Motor neuron (in vitro differentiated cells): ENCODE results near the gene GTF2I. TPM values are rescaled to one million over a fixed set of nuclear protein-coding genes. Genes with fewer than 3 reads are reported as not detected.
"Not testable (repeated sequence)": the region's sequence is repeated elsewhere in the genome, so short reads cannot be mapped to it uniquely, and the experiment has no call there.

Experiments used
- ATAC-seq, 8 experiments: fragments of 200-7000 bp; cut with Tn5 transposase; replicated peaks in 6 of 8; 2 replicates each; pipeline ENCODE4 v1.8.0; 2021; ENCODE audit warnings: mild to moderate bottlenecking in 8 of 8, moderate library complexity in 8 of 8
- H3K27ac ChIP-seq, 2 donors: fragments of 250-450 bp; sonication (Bioruptor Pico); 2 replicates each; pipeline ENCODE4 v1.9.0; 2021; ENCODE audit warnings: antibody characterized with exemption in 2 of 2, mild to moderate bottlenecking in 2 of 2, moderate library complexity in 1 of 2
- H3K4me1 ChIP-seq, 2 donors: fragments of 250-450 bp; sonication (Bioruptor Pico); replicated peaks in 1 of 2; 2 replicates each; pipeline ENCODE4 v1.6.1; 2021; ENCODE audit warnings: antibody characterized with exemption in 2 of 2, mild to moderate bottlenecking in 2 of 2, moderate library complexity in 1 of 2
- H3K4me3 ChIP-seq, 5 donors: fragments of 250-450 bp; sonication (Bioruptor Pico); 2 replicates each; pipeline ENCODE4 v1.9.0; 2021; ENCODE audit warnings: antibody characterized with exemption in 5 of 5, mild to moderate bottlenecking in 5 of 5, moderate library complexity in 4 of 5
- WGBS, 10 experiments: fragments of 450-650 bp; shearing (Covaris generic); methylation state at CpG; one replicate each; pipeline ENCODE4 v1.0.0; 2022; 5-methylcytosine and 5-hydroxymethylcytosine counted together
- in situ Hi-C, 9 experiments: fragments of 400-800 bp; cut with MboI; loops; one replicate each; pipeline ENCODE4 v1.15.0; 2021; ENCODE audit warnings: low sequenced_read_pairs in 9 of 9, low pct_unique_long_range_greater_than_20kb in 2 of 9; ENCODE audit not compliant: unreplicated experiment in 9 of 9
- total RNA-seq, 8 experiments: library from RNA; unstranded; fragments of 300-600 nt; gene quantifications; 2 replicates each; pipeline versions ENCODE4 v1.2.3 to v1.2.4, GENCODE V29; 2022

The GTF2I gene
- total RNA-seq, 8 experiments from 2014 or later = 77.9 to 293 (median 117) TPM

DNA sequence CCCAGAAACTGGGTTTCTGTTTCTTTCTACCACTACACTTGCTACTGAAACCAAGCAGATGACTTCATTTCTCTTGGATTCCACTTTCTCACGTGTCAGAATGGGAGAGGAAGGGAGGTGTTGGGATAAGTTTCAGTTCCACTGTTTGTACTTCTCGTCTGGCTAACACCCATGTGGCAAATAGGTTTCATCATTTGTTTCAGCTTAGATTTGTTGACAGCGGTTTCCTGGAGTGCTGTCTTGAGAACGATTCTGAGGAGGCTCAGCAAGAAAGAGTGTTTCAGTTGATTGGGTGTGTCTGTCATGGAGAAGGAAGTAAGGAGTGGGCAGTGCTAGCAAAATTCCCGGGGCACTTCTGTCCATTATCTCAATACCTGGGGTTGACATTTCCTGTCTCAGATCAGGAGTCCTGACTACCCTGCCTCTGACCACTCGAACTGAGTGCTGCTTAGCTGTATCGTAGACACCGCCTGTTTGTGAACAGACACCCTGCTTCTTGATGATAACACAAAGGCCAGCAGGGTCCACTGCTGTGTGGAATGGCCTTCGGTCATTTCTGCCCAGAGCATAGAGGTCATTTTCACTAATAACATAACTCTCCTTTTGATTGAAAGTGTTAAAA, 86.5 kb downstream of the GTF2I start:
- WGBS, 10 experiments = no CpG with 5 or more reads among the region's 9 CpGs
- H3K4me1 ChIP-seq, in situ Hi-C loops, H3K27ac ChIP-seq, H3K4me3 ChIP-seq: not testable (repeated sequence)
- ATAC-seq = peak in 2 of 8 experiments; percentile 72 to 79

DNA sequence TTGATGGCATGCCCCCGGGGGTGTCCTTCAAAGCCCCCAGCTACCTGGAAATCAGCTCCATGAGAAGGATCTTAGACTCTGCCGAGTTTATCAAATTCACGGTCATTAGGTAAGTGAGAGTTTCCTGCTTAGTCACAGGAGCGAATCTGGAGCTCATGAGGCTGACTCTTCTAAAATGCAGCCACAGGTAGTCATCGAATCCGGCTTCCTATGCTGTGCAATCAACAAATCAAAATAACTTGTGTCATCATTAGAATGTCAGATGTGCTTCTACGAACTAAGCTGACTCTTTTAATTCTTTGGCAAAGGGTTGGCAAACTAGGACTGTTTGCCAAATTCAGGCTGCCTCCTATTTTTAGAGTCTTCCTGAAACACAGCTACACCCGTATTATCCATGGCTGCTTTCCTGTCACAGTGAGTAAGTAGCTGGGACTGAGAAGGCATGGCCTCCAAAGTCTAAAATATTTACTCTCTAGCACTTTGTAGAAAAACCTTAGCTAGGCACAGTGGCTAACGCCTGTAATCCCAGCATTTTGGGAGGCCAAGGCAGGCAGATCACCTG, 96.5 kb downstream of the GTF2I start:
- in situ Hi-C loops, H3K27ac ChIP-seq, ATAC-seq, H3K4me1 ChIP-seq, H3K4me3 ChIP-seq: not testable (repeated sequence)
- WGBS, 10 experiments = no CpG with 5 or more reads among the region's 9 CpGs

DNA sequence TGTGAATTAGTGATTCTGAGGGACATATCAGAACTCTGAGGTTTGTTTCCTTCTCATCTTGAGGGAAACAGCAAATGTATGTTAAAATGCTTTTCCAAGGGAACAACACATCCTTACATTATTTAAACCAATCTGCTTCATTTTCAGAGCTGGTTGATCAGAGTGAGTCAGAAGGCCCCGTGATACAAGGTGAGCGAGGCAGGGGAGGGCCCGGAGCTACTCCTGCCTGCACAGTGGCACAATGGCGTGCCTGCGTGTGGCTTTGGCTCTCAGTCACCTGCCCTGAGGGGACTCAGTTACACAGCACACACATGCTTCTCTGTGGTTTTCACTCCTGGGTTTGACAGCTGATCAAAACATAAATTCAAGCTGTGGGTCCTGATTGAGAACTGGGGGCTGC, 99.2 kb downstream of the GTF2I start:
- H3K27ac ChIP-seq, in situ Hi-C loops, H3K4me1 ChIP-seq, ATAC-seq, H3K4me3 ChIP-seq: not testable (repeated sequence)
- WGBS, 10 experiments = no CpG with 5 or more reads among the region's 5 CpGs

DNA sequence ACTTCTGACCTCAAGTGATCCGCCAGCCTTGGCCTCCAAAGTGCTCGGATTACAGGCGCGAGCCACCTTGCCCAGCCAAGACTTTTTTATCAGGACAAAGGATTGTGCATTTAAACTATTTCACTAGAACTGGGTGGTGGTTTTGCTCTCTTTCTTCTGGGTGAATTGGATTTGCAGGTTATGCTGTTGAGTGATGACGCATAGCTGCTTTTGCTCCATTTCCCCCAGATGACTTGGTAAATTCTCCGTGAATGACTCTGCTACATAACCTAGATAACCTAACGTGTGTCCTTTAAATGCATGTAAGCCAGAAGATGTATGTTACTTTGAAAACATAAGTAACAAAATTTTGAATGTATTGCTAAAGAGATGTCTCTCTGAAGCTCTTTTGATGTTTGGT, 100.8 kb downstream of the GTF2I start:
- ATAC-seq = peak in 1 of 8 experiments; percentile 57
- in situ Hi-C loops, H3K27ac ChIP-seq, H3K4me1 ChIP-seq, H3K4me3 ChIP-seq: not testable (repeated sequence)
- WGBS, 10 experiments = no CpG with 5 or more reads among the region's 7 CpGs

DNA sequence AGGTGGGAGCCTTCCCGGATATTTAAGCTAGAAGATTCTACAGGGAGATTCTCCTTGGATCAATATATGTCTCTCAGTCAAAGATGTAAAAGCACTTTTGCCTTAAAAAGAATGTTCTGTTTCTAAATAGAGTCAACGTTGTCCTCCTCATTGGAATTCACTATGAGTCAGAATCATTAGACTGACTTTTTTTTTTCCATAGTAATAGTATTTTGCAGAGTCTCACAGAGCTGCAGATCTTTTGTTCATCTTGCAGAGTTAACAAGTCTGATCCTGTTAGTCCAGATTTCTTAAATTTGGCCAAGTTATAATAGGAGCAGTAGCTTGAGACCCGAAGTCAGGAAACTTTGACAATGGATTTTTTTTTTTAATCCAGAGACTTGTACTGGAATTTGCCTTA, 101.5 kb downstream of the GTF2I start:
- no CpG with 5 or more reads among the region's 3 CpGs for WGBS, 10 experiments
- ATAC-seq = peak in 6 of 8 experiments; percentile 27 to 73 (median 46)

DNA sequence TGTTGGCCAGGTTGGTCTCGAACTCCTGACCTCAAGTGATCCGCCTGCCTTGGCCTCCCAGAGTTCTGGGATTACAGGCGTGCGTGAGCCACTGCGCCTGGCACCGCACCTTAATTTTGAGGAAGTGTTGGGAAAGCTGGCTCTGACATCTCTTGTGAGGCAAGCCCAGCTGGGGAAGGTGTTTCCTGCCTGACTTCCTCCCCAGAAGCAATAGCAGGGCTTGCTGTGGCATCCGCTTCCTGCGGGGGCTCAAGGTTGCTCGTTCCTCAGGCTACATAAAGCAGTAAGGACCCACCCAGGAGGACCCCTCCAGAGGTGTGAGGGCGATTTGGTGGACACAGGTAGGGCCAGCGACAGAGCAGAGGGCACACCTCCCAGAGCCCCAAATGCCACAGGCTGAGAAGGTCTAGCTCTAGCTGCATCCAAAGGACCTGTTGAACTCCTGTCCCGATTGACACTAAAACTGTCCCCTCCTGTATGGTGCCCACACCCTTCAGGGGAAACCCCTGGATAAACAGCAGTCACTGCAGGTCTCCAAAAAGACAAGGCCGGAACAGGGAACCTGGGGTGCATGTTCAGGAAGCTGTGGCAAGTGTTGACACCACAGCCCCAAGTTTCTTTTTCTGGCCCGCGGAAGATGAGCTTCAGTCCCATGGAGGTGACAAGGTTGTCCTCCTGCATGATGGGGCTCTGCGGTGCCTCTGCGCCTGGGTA, 107.8 kb downstream of the GTF2I start:
- H3K4me3 ChIP-seq, in situ Hi-C loops, H3K27ac ChIP-seq, H3K4me1 ChIP-seq: not testable (repeated sequence)
- WGBS, 10 experiments = no CpG with 5 or more reads among the region's 17 CpGs
- peak in 1 of 8 experiments; percentile 4 for ATAC-seq

More for the DNA sequence above, 101.5 kb downstream of the GTF2I start:
- H3K4me1 ChIP-seq, H3K27ac ChIP-seq, H3K4me3 ChIP-seq, in situ Hi-C loops: not testable (repeated sequence)

DNA sequence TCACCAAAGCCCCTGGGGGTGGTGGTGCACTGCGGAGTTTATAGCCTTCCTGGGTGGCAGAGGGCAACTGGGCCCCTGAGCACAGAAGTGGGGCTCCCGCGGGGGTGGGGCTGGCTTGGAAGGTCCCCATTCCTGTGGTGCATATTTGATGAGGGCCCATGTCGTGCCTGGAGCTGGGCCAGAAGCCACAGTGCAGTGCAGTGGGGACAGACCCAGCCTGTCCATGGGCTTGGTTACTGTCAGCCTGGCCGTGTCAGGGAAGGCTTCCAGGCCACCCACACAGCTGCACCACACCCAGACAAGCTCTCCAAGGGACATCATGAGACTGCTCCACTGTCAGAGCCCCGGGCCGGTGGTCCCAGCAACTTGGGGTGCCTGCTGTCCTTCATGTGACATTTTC, 109.0 kb downstream of the GTF2I start:
- ATAC-seq = peak; percentile 30 to 79 (median 46)
- WGBS, 10 experiments = no CpG with 5 or more reads among the region's 7 CpGs
- in situ Hi-C loops, H3K4me3 ChIP-seq, H3K27ac ChIP-seq, H3K4me1 ChIP-seq: not testable (repeated sequence)

DNA sequence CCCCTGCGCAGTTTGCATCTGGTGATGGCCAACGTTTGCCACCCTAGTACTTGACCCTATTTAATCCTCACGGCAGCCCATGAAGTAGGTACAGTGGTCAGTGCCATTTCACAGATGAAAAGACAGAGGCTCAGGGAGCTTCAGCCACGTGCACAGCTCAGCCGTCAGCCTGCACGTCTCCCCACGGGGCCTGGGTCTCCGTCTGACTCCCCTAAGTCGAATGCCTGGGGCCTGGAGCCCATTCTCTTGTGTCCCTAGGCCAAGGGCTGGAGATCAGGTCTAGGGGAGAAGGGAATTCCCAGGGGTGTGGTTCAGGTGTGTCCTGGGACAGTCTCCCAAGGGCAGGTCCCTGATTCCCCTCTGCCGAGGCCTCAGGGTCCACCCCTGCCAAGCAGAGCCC, 109.5 kb downstream of the GTF2I start:
- WGBS, 10 experiments = no CpG with 5 or more reads among the region's 10 CpGs
- H3K4me3 ChIP-seq, H3K27ac ChIP-seq, H3K4me1 ChIP-seq, in situ Hi-C loops: not testable (repeated sequence)
- peak in 1 of 8 experiments; percentile 3 for ATAC-seq

DNA sequence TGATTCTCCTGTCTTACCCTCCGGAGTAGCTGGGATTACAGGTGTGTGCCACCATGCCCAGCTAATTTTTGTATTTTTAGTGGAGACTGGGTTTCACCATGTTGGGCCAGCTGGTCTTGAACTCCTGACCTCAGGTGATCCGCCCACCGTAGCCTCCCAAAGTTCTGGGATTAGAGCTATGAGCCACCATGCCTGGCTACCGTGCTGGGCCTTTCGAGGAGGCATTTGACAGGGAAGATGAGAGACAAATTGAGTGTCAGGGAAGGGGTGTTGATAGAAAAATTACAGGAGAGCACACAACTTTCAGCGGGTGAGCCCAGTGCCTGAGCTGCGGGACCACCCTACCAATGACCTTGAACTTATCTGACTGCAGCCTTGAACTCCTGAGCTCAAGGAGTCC, 112.5 kb downstream of the GTF2I start:
- H3K4me3 ChIP-seq, in situ Hi-C loops, ATAC-seq, H3K27ac ChIP-seq, H3K4me1 ChIP-seq: not testable (repeated sequence)
- no CpG with 5 or more reads among the region's 7 CpGs for WGBS, 10 experiments

DNA sequence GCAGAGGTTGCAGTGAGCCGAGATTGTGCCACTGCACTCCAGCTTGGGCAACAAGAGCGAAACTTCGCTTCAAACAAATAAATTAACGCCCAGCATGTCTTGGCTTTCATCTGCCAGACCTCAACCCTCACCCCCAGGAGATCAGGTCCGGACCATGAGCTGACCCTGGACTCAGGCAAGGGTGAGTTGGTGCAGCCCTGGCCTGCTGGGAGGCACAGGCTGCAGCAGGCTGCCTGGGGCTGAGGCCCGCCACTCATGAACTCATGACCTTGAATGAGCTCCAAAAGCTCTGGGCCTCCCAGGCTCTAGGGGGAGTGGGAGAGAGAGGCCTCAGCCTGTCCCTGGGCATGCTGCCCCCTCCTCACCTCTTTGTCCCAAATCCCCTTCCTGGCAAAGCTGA, 114.6 kb downstream of the GTF2I start:
- in situ Hi-C loops, H3K27ac ChIP-seq, H3K4me1 ChIP-seq, ATAC-seq, H3K4me3 ChIP-seq: not testable (repeated sequence)
- WGBS, 10 experiments = no CpG with 5 or more reads among the region's 6 CpGs

DNA sequence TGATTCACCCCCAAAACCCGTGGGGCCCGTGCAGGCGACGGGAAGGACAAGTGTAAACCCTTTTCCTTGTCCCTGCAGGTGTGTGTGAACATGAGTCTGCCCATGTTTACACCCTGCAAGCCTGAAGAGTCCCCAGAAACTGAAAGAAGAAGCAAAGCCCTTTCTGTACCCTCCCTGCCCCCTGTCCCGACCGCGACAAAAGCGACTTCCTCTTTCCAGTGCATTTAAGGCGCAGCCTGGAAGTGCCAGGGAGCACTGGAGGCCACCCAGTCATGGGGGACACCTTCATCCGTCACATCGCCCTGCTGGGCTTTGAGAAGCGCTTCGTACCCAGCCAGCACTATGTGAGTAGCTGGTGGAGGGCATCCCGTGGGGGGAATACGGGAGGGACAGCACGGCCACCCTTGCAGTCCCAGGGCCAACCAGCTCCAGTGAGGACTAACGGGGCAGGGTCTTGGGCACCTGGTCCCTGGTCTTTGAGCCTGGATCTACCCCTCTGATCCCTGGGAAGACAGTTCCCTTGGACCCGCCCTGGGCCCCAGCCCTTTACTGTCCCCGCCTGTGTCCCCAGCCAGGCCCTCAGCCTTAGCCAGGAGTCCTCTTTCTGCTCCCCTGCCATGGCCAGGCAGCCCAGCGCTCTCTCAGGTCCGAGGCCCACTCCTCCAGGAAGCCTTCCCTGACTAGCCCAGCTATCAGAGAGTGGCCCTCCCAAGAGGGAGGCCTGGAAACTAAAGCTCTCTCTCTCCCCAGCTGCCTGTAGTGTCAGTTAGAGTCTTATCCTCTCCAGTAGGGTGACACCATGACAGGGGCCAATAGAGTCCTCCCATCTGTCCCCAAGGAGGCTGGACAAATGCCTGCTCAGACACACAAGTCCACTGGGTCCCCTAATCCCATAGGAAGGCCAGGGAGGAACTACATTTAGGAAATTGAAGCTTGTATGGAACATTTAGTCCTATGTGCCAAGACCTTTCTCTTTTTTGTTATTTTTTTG, 116.5 kb downstream of the GTF2I start, which contains the start of gene NCF1:
Gene NCF1, plus strand, starts transcription at position 252 of the 991 bp plus-strand sequence. Its CDS starts 21 bp downstream, at position 273.
- H3K4me3 ChIP-seq, ATAC-seq, H3K27ac ChIP-seq, in situ Hi-C loops, H3K4me1 ChIP-seq: not testable (repeated sequence)
- WGBS, 10 experiments = no CpG with 5 or more reads among the region's 21 CpGs

DNA sequence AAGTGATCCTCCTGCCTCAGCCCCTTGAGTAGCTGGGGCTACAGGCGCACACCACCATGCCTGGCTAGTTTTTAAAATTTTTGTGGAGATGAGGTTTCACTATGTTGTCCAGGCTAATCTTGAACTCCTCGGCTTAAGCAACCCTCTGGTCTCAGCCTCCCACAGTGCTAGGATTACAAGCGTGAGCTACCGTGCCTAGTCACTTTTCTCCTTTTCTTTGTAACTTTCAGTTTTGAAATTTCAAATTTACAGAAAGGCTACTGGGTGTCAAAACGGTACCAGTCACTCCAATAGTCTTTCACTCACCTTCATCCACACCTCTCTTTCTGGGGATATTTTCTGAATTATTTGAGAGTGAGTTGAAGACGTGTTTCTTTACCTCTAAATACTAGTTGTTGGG, 117.6 kb downstream of the GTF2I start:
- in situ Hi-C loops, ATAC-seq, H3K27ac ChIP-seq, H3K4me1 ChIP-seq, H3K4me3 ChIP-seq: not testable (repeated sequence)
- WGBS, 10 experiments = no CpG with 5 or more reads among the region's 6 CpGs

DNA sequence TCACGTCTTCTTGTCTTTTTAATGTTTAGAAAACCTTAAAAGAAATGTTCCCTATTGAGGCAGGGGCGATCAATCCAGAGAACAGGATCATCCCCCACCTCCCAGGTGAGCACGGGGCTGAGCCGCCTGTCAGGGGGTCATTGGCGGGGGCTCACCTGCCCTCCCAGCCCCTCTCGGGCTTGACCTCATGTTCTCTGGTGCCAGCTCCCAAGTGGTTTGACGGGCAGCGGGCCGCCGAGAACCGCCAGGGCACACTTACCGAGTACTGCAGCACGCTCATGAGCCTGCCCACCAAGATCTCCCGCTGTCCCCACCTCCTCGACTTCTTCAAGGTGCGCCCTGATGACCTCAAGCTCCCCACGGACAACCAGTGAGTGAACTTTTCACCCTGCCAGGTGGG, 121.5 kb downstream of the GTF2I start:
- H3K27ac ChIP-seq, in situ Hi-C loops, ATAC-seq, H3K4me1 ChIP-seq, H3K4me3 ChIP-seq: not testable (repeated sequence)
- WGBS, 10 experiments = no CpG with 5 or more reads among the region's 17 CpGs
